ENCODE measurements around the gene FOXL3. TPM values are rescaled to one million over a fixed set of nuclear protein-coding genes. Genes with fewer than 3 reads are reported as not detected.

Gene FOXL3
- total RNA-seq, 1 experiment from 2014 or later = not detected

DNA sequence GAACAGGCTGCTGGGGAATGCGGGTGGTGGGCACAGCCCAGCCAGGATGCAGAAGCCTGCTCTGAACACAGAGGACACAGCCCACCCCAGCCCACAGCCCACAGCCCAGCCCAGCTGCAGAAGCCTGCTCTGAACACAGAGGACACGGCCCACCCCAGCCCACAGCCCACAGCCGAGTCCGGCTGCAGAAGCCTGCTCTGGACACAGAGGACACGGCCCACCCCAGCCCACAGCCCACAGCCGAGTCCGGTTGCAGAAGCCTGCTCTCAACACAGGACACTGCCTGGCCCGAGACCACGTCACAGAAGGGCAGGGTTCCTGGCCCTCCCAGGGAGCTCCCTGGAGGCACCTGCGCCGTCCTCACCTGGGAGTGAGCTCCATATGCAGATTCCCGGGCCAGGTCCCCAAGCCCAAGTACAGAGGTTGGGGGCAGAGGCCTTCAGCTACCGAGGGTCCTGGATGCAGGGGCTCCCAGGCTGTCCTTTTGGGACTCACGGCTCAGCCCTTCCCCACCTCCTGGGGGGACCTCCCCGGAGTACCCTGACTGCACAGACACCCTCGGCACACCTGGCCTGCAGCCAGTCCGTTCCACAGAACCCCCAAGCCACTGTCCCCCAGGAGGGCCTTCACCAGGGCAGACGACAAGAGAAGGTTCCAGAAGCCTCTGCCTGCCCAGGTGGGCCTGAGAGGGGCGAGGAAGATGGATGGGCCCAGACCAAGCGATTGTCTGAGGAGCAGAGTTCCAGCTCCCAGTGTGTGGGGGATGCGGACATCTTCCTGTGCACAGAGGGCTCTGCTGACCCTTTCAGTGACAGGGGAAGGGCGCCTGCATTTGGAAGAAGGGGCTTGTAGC lies 23.7 kb upstream of the FOXL3 start:
- Histone ChIP-seq H3K4me1 (ENCODE audit: control insufficient read depth in 1 of 2, insufficient read depth in 2 of 2, low read length in 2 of 2) (no peaks in the 10 kb centered on the region), H3K9me3 (ENCODE audit: control insufficient read depth in 1 of 2, insufficient read depth in 1 of 2, low read depth in 1 of 2, low read length in 2 of 2) (peaks cover 16 to 19% of the 10 kb centered on the region in 2 experiments; a peak in 2 of 4 replicates), H2AFZ (ENCODE audit: low read depth, low read length, poor library complexity, severe bottlenecking) (no peak overlapping the region), H3K27ac (ENCODE audit: low read depth, low read length) (no peak overlapping the region), H3K79me2 (ENCODE audit: insufficient read depth, low read length) (no peaks in the 10 kb centered on the region), H4K20me1 (ENCODE audit: insufficient read depth) (no peaks in the 10 kb centered on the region), H3K9ac (ENCODE audit: low read length) (no peak overlapping the region), H3K4me3 (replicated peaks in 1 of 2; ENCODE audit: low read depth in 1 of 2, low read length in 2 of 2) (no peak overlapping the region), H3K36me3 (ENCODE audit: control insufficient read depth in 1 of 2, insufficient read depth in 2 of 2, low read length in 2 of 2) (no peaks in the 10 kb centered on the region), H3K4me2 (ENCODE audit: low read length) (no peak overlapping the region), H3K9me2 (ENCODE audit: insufficient read depth) (no peaks in the 10 kb centered on the region), H3K27me3 (ENCODE audit: insufficient read depth, low read length) (no peaks in the 10 kb centered on the region)
- intact Hi-C loops (cut with micrococcal nuclease) = no loop called here
- TF ChIP-seq, protein P1, sequence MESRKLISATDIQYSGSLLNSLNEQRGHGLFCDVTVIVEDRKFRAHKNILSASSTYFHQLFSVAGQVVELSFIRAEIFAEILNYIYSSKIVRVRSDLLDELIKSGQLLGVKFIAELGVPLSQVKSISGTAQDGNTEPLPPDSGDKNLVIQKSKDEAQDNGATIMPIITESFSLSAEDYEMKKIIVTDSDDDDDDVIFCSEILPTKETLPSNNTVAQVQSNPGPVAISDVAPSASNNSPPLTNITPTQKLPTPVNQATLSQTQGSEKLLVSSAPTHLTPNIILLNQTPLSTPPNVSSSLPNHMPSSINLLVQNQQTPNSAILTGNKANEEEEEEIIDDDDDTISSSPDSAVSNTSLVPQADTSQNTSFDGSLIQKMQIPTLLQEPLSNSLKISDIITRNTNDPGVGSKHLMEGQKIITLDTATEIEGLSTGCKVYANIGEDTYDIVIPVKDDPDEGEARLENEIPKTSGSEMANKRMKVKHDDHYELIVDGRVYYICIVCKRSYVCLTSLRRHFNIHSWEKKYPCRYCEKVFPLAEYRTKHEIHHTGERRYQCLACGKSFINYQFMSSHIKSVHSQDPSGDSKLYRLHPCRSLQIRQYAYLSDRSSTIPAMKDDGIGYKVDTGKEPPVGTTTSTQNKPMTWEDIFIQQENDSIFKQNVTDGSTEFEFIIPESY (IDR thresholded peaks at IDR 0.05; ENCODE audit: extremely low read depth, insufficient replicate concordance, low read length) = no peak
- TF ChIP-seq POLR2AphosphoS5 (IDR thresholded peaks at IDR 0.05; ENCODE audit: low read depth, low read length) (no peak), CEBPB (IDR thresholded peaks at IDR 0.05; ENCODE audit: low read depth) (no peak)
- DNase-seq (ENCODE audit: low read depth, low spot score) = no peak
- ChIA-PET CTCF (no interaction called here), RAD21 (ENCODE audit: low non-redundant PET in 1 of 2, low total read pairs in 2 of 2, uncharacterized antibody in 2 of 2, unreplicated experiment in 2 of 2) (no interaction called here), POLR2A (no interaction called here)
- ATAC-seq = no peak
- BruUV-seq (replicated peaks) = no TSS peak
